HS-27A (cell line): ENCODE data around the gene GULP1.

Experiments
- DNase-seq: peaks from one replicate; pipeline ENCODE4 v3.0.0-alpha.2; 2012; ENCODE audit warnings: low read depth, missing footprints

GULP1 gene

GRCh38 chr2:188322569-188323551 is 31.2 kb downstream of the GULP1 start:
- no peak for DNase-seq

GRCh38 chr2:188324067-188324466 is 32.4 kb downstream of the GULP1 start:
- DNase-seq, result no peak

DNA sequence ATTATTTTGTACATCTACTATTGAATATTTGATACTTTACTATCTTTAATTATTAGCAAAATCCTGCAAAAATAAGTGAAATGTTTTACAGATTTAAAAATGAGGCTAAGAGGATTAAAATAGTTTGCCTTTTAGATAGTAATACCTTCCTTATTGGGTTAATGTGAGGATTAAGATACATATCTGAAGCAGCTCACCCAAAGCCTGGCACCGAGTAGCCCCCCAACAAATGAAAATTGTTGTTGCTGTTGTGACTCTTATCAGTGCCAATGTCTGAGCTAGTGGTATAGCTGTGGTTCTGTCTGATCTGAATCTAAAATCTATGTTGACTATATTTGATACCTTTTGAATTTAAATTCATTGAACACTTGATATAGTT is 34.6 kb downstream of the GULP1 start:
- DNase-seq, result no peak

DNA sequence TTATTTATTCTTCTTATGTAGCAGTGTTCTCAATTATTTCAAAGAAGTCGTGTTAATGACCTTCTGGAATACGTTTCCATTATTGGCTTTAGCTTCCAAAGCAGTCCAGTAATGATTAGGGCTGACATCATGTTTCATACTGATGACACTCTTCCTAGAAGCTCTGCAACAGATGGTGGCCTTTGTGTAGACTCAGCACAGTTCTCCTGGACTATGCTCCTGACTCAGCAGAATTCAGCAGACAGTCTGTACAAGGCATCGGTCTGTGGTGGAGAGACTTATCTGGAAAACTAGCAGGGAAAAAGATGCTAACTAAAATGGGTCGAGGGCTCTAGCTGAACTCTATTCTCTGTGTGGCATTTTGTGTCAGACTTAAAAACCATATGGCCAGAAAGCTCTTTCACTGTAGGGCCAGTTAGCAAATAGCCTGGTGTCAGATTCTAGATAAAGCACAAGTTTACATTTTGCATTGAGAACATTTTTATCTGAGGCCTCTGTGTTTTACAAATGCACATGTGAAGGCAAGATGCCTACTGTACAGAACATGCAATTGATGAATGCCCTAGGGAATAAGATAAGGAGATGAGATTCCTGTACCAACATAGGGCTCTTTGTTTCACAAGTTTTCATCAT is 35.1 kb downstream of the GULP1 start:
- DNase-seq, result no peak

DNA sequence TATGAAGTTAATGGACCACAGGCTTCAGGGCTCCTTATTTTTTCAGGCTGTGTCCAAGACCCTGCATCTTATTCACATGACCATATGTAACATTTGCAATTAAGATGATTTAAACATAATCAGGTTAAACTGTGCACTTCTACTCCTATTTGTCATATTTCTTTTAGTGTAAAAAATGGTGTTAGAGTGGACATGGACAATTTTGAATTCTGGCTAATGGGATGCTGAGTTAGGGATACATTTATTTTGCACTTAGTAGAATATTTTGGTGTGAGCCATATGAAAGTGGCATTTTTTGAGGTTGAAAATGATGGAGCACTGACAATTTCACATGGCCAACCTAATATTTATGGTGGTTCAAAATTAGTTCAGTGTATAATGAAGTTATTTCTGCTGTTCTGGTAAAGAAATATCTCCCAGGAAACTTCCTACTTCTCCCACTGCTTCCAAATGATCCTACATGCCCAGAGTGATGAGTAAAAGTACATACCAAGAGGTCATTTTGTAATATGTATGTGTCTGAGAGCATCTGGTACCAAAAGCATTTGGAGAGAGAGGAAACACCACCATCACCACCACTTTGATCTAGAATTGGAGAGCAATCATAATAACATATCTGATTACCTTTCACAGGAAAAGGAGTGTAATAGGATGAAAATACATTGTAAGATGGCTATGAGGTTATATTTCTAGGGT is 36.0 kb downstream of the GULP1 start:
- no peak for DNase-seq

DNA sequence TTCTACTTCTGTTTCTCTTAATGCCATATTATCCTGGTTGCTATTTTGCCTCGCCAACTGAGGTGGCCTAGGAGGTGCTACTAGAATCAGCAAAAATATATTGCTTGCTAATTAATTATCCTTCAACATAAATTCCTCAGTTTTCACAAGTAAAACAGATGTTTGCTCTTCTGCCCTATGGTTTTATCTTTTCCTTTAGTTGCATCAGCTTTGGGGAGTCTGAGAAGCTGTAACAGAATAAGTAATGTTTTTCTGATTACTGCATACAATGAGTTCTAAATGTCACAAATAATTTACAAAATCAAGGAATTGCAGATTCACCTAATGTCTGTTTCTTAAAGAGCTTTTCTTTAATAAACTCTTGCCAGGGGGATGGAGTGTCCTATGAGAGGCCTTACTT is 36.7 kb downstream of the GULP1 start:
- no peak for DNase-seq

- no peak for DNase-seq
Observed at GRCh38 chr2:188330316-188331053, 38.8 kb downstream of the GULP1 start.

- no peak for DNase-seq
Observed at GRCh38 chr2:188332619-188333018, 40.9 kb downstream of the GULP1 start.

DNA sequence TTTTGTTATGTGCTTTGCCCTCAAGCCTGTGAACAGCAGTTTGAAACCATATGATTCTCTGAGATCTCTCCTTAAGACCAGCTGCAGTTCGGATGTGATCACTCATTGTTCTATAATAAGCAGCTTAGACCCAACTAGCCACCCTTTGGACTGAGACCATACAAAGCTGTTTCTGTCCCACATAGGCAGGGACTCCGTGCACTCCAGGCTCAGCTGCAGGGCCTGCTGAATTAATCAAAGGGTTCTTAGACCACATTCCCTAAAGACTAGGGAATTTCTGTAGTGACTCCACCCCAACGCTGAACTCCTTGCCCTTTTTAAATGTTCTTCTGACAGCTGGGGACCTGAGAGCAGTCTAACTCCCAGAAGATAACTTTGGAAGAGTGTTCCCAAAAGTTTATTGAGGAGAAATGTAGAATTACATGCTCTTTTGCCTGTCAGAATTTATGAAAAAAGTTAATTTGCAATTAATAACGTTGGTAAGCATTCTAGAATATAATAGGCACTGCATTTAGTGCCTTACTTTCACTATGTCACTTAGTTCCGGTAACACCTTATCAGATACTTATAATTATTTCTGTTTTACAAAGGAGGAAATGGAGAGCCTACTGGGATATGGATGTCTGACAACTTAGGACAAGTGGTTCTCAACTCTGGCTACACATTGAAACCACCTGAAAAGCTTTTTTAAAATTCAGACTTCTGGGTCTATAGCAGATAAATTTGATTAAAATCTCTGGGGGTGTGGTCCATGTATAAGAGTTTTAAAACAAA is 42.3 kb downstream of the GULP1 start:
- no peak for DNase-seq

DNA sequence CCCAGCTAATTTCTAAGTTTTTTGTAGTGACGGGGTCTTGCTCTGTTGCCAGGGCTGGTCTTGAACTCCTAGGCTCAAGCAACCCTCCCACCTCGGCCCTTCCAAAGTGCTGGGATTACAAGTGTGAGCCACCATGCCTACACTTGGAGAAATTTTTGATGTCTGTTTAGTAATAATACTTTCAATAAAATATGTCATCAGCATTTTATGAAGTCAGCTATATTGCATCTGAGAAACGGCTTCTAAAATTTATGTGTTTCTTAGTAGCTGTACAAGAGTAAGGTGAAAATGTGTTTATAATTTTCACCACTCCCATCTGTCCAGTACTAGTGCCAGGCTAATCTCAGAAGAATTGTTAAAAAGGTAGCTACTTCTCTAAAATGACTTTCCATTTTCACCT is 46.8 kb downstream of the GULP1 start:
- no peak for DNase-seq

DNA sequence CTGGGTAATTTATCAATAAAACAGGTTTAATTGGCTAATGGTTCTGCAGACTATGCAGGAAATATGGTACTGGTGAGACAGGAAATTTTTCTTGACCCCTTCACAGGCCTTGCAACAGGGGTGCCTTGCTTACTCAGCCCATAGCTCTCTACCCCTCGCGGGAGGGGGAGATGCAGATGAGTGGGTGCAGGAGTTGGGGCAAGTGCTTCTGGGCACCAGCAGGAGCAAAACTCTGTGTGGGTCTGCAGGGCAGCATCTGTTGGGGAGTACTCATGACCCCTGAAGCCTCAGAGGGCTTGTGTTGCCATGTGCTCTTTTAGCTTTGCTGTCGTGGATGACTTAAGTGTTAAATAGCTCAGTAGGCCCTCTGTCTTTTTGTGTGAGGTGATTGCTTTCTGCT is 48.6 kb downstream of the GULP1 start:
- no peak for DNase-seq

GRCh38 chr2:188345020-188345419 is 53.3 kb downstream of the GULP1 start:
- DNase-seq, result no peak

DNA sequence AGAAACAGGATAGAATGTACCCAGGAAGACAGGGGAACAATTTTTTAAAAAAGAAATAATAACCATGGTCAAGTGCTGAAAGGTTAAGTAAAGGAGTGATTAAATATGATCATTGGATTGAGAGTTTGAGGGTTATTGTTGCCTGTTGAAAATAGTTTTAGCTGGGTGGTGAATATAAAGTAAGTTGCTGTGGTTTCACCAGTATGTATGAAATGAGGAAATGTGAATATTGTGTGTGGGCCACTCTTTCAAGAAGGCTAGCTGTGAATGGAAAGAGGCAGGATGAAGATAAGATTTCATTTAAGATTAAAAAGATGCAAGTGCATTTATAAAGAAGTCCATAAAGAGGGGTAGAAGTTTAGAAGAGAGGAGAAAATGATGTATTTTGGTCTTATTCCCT is 53.8 kb downstream of the GULP1 start:
- DNase-seq, result no peak

DNA sequence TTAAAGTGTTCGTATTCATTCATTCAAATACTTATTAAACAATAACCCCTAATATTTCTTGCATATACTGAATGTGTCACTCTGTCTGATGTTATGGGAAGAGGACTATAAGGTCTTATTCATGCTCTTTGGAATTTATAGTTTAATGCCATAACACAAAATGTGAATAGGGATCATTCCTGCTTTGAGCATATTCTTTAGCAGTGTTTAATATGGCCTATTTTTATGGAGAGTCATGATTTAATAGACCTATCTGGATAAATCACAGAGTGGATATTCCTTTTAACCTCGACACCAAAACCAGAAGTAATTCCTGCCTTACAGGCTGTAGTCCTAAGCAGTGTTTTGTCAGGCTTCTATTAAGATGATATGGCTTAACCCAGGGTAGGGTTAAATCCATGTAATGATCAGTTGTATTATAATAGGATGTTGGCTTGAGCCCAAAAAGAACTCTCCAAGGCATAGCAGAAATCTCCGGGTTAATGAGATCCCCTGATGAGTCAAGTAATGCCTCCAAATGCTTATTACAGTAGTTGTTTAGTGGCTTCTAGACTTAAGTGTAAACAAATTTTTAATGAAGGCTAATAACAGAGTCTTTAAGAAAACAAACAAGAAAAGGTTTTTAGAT is 54.3 kb downstream of the GULP1 start:
- no peak for DNase-seq

GRCh38 chr2:188349019-188349418 is 57.3 kb downstream of the GULP1 start:
- no peak for DNase-seq

- no peak for DNase-seq
Observed at GRCh38 chr2:188353282-188353681, 61.6 kb downstream of the GULP1 start.

- DNase-seq, result no peak
Observed at GRCh38 chr2:188360485-188361263, 69.0 kb downstream of the GULP1 start.

GRCh38 chr2:188364033-188364630 is 72.5 kb downstream of the GULP1 start:
- DNase-seq, result no peak

- no peak for DNase-seq
Observed at GRCh38 chr2:188365058-188365641, 73.5 kb downstream of the GULP1 start.
